Measurements from ENCODE around the gene ADGRL3.

ADGRL3 gene

DNA sequence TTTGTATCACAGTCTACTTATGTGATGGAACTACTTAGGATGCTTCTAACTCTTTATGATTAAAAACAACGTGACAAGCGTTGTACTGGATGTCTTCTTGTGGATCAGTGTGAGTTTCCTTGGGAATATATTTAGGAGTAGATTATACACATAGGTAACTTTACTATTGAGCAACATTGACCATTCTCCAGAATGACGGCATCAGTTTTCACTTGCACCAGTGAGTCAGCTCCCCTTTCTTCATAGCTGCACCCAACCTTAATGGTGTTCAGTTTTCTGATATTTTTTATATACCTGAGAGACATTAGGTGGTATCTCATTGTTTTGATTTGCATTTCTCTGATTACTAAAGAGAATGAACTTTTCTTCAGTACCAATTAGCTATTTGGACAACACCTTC lies 343.9 kb downstream of the ADGRL3 start:
- DNase-seq, result no peak

DNA sequence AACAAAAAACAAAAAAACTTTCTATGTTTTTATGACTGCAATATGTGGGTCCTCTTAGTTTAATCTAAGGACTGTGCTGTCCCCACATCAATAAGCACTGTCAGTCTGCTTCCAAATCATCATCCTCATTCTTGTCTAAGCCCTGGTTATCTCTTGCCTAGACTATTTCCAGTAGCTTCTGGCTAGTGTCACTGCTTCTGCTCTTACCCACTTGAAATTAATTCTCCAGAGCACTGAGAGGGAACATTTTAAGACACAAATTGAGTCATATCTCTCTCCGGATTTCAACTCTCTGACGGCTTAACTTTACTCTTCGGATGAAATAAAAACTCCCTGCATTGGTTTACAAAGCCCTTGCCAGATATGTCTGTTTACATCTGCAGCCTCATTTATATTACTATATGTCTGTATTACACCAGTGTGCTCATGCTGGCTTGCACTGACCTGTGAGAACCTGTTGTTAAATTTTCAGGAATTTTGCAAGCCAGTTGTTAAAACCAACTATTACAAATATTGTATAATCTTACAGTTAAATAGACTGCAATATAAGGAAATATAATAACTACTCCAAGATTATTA lies 345.9 kb downstream of the ADGRL3 start:
- DNase-seq, result no peak

DNA sequence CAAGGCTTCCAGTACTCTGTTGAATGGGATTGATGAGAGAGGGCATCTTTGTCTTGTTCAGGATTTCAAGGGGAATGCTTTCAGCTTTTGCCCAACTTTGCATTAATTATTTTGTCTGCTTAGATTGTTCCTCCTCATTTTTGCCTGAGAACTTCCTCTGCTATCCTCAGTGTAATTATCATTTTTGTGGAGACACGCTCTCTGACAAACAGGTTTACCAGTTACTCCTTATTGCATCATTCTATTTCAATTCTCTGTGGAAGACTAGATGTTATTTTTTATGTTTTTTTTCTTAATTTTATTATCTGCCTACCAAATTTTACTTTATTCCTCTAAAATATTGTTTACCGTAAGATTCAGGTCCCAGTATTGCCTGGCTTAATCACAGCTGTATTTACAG lies 349.2 kb downstream of the ADGRL3 start:
- no peak for DNase-seq

DNA sequence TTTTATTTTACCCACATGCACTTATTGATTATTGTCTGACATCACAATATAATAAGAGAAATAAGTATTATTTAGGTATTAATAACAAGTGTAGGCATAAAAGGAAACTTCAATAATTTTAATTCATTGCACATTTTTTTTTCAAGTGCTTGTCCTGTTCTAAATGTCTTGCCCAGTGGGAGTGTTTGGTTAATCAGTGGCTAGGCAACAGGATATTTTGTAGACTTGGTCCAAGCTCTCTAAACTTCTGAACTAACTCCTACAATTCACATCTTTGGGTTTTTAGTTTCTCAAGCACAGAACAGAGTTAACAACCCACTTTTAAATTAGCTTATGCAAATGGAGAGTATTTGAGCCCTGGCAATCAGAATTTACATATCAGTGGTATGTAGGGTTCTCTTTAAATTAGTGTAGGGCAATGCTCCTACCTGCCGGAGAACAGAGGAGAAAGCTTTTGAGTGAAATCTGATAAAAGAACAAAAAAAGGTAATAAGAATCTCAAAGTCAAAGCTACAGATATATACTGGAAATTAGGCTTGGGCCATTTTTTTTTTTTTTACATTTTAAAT lies 353.5 kb downstream of the ADGRL3 start:
- DNase-seq, result no peak

DNA sequence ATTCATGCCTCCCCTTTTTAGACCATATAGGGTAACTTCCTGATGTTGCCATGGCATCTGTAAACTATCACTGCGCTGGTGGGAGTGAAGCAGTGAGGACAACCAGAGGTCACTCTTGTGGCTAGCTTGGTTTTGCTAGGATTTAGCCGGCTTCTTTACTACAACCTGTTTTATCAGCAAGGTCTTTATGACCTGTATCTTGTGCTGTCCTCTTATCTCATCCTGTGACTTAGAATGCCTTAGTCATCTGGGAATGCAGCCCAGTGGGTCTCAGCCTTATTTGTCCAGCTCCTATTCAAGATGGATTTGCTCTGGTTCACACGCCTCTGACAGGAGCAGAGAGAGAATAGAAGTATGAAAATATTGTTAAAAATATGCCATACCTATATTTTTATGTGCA lies 355.7 kb downstream of the ADGRL3 start:
- no peak for DNase-seq

DNA sequence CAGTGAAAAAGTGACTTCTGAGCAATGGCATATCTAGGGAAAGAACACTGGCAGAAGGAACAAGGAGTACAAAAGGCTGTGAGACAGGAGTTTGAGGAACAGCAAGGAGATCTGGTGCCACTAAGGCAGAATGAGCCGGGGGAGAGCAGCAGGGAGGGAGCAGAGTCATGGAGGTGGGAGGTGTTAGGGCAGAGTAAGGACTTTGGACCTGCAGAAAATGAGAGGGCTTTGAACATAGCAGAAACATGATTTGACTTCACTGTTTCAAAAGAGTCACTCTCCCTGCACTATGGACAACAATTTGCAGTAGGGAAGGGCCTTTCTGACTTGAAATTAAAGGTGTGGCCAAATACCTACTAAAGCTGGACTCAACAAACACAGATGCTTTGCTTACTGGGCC lies 356.2 kb downstream of the ADGRL3 start:
- DNase-seq, result no peak

DNA sequence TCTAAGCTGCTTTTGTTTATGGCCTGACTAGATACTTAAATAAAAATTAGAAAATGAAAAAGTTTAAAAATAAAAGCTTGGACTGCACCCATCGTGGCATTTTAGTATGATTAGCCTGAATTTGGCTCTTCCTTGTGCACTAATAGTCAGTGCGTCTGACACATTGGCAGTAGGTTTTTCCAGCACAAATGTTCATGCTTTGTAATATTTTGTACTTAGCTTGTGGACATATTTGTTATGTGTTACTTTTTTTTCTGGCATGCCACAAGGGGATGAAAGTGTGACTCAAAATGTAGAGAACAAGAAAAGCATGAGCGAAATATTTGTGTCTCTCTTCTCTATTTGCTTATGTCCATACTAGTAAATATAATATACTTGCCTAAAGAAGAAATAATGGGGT lies 359.3 kb downstream of the ADGRL3 start:
- no peak for DNase-seq

DNA sequence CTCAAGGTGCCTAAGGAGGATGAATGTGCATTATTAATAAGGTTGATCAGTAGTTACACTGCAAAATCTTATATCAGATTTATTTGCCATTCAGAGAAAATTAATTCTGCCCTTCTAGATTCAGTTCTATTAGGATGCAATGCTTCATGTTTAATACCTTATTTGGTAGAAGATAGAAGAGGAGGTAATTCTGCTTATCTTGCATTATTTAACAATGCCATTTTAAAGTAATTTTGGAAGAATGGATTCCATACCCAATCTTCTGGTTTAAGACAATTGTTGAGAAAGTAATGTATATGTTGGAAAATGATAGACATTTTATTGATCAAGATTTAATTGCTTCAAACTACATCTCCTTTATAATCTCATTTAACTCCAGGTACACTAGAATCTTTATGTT lies 360.9 kb downstream of the ADGRL3 start:
- no peak for DNase-seq

DNA sequence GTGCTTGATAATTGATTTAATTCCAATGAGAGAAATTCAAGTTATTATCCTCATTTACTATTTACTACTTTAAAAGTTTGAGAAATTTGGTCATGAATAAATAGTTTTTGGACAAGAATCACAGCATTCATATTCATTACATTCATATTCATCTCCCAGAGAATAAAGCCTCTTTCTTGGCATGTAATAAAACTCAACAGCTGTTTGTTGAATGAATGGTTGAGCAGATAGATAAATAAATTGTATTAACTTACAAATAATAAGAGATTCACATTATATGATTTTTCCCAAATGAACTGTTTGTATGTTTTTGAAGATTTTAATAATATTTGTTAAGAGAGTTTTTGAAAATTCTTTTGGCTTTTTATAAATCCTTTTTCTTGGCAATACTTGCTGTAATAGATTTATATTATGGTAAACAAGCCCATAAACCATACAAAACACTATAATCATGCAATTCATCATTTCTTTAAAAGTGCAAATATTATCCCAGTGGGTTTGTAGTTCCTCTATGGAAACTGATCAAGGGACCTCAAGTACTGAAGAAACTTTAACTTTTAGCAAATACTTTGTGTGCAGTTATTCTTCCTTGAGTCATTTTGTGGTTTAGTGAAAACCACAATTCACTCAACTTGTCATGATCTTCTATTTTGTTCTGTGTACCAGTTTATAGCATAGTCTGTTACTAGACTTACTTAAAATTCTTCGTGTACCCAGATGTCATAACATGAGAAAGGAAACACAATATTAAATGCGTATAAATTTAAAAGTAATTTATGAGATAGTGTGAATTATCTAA lies 371.8 kb downstream of the ADGRL3 start:
- DNase-seq, result no peak

DNA sequence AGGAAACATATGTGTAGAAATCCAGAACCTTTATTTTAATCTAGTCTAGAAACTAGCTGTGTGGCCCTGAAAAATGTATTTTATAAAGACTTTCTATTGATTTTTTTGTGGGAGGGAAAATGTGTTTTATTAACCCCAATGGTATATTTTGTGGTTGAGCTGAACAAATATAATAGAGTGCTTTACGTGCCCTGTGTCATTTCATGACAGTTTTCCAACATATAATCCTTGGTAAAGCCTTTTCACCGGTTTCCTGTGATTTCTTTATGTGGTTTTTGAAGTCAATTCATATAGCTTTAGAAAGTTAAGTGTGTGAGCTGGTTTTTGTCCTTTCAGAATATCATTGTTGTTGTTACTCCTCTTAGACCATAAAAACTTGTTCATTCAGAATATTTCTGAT lies 375.7 kb downstream of the ADGRL3 start:
- no peak for DNase-seq

DNA sequence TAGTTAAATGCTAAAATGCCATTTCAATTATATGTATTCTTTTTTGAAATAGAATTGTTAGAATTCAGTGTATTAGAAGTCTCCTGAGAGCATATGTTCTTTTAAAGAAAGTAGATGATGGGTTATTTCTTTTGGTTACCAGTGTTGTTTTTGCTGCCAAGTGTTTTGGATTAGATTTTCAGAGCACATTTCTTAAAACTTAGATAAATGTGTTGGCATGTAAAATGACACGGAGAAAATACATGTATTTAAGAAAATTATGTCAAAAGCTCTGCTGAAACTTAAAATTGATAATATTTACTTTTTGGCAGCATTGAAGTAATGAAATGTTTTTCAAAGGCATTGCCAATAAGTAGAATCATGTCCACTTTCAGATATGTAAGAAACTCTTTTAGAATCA lies 379.7 kb downstream of the ADGRL3 start:
- no peak for DNase-seq

DNA sequence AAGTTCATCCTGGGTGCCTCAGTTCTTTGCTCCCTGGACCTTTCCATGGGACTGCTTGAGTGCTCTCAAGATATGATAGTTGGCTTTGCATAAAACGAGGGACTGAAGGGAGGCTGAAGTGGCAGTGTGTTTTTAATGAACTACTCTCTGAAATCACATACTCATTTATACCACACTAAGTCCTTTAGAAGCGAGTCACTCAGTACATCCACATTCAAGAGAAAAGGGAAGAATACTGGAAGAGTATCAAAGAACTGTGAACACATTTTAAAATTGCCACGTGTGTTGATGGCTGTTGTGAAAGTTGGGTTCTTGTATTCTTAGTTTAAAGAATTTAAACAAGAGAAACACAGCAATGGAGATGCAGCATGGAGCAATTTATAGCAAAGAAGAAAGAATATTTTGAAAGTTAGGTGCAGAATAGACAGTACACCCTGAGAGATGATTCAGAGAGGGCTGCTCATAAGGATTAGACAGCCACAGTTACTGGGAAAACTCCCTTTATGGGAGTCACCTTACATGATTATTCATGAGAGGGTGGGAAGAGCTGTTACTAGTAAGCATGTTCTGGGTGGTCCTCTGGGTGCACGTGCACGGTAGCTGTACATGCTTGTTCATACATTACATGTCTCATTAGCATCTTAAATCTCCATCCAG lies 380.7 kb downstream of the ADGRL3 start:
- no peak for DNase-seq

DNA sequence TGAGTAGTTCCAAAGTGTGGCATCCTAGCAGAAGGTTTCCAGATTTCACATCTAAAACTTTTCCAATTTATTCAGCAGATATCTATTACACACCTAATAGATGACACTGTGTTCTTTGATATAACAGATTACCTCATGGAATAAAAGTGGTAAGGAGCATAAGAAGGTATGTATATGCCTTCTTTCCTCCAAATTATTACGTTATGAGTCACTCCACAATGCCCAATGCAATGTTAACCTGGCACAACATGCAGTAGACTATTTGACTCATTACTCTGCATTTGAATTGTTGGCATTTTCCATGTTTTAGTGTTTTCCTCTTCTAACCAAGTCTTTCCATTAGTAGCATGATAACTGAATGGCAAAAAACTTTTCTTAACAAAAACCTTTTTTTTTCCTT lies 383.6 kb downstream of the ADGRL3 start:
- no peak for DNase-seq

DNA sequence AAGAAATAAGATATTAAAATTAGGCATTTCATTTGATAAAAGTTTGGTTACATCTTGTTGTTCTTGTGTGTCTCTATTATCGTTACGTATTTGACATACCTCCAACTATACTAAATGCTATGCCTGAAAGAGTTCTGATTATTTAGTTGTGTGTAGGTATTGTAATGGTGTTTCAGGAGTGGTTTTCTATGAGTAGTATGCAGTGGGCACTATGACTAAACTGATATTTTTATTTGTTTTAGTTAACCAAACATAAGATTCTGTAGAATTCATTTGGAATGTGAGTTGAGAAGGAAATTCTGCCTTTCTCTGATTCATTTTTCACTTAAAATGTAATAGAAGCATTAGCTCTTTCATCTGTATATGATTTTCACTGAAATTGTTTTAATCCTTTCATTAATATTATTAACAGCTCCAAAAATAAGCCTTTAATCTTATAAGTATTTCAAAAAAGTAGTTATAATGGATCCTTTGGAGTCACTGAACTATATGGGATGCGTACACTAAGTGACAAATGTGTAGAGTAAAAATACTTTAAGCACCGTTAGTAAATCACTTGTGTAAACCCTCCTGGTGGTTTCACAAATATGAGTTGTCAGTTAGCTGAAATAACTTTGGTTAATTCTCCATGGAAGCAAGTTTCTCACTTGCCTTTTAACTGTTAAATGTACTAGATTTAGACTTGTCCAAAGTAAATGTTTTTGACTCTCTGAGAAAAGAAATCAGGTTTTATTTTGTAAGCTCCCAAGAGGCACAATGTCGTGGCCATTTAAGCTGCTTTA lies 388.7 kb downstream of the ADGRL3 start:
- DNase-seq, result no peak

DNA sequence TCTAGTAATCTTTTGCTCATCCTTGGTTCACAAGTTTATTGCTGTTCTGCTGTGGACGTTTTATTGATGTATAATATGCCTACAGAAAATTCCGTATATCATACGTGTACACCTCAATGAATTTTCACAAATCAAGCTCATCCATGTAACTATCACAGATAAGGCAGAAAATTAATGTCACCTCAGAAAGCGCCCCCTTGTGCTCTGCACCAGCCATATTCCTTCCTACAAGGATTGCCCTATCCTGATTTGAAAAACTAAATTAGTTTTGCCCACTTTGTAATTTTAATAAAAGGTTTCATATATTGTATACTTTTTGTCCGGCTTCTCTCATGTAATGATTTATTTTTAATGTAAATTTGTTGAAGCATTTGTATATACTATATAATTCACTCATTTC lies 390.8 kb downstream of the ADGRL3 start:
- no peak for DNase-seq

DNA sequence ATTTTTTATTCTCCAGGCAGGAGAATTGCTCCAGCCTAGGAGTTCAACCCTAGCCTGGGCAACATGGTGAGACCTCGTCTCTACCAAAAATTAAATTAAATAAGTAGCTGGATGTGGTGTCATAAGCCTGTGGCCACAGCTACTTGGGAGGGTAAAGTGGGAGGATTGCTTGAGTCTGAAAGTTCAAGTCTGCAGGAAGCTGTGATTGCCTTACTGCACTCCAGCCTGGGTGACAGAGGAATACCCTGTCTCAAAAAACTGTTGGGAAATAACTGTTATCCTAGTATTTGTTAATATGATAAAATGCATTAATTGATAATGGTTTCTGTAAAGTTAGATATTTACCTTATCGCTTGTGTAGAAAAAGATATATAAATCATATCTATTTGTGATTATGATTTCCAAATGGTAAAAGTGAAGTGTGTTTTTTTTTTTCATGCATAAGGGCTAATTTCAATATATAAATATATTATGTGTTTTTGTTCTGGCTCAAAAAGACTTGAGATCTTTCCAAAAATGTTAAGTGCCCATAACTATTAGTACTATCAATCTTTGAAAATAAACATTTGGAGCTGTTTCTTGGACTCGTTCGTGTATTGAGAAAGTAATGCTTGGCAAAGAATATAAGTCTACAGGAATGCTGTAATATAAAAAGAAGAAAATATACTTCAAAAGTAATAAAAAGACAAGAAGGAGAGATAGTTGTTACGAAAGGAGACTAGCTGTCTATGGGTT lies 396.6 kb downstream of the ADGRL3 start:
- no peak for DNase-seq

DNA sequence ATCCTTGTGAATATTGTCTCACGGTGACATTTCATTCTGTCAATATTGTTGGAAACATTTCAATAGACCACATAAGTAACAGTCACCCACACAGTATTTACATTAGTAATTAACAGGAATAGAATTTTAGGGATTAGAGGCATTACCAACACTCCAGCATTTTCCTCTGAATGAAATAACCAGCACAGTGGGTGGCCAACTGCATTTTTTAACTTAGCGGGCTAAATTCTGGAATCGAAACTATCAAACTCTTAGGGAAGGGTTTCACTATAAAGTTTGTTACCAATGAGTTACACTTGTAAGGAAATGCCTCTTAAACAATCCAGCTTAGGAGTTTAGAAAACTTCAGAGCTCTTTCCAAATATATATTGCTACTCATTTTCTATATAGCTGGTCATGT lies 403.0 kb downstream of the ADGRL3 start:
- no peak for DNase-seq

DNA sequence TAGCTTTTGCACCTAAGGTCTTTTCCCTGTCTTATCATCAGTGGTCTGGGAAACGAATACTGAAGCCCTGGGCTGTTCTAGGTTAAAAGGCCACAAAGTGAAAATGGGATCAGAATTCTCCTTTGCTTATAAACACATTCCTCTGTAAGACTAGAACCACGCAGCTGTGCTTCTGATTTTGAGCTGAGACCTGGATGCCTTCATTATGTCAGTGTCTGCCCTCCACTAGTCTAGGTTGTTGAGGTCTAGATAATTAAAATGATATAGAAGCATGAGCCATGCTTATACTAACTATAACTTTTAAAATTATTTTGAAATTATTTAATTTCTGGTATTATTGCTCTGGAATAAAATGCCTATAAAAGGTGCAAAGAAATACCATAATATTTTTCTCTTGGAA lies 403.9 kb downstream of the ADGRL3 start:
- DNase-seq, result no peak

DNA sequence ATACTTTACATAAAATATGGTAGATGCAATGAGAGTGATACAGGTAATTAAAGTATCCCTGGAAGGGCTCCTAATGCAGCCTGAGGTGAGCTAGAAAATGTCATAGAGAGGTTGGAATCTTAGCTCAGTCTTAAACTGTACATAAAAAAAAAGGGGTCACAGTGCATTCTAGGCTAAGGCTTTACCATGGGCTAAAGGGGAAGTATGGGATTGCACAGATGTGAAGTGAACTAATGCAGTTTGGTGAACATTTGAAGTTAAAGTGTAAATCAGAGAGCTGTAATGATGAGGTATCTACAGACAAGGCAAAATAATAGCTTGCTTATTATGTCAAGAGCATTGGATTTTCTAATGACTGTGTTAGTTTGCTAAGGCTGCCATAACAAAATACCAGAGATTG lies 405.9 kb downstream of the ADGRL3 start:
- DNase-seq, result no peak

DNA sequence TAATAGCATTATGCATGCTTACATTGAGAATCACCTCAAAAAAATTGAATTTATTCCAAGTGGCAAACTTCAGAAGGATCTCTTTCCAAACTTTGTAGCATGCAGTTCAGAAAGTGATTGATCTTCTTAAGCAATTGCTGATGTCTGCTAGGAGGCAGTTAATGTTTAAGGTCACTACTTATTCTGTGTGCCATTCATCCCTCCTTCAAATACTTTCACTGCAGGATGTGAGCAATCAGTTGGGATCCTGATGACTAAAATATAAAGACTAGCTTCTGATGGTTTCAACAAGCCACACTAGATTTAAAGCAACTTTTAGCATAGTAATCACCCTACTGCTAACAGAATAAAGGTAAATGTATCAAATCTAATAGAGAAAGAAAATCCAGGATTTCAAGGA lies 414.1 kb downstream of the ADGRL3 start:
- no peak for DNase-seq

DNA sequence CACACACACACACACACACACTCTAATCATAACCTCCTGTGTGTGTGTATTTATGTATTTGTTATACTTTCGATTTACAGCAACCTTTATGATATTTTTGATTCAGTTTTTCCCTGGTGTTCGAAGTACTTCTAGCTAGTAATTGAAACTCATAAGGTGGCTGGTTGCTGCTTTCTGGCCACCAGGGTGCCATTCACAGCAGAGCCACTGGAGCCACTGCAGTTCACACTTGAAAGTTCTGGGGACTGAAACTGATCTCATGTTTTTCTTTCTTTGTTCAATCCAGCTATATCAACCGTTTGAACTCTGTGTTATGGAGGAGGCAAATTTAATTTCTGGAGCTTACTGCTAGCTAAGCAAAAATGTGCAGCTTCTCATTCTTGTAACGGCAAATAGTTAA lies 419.4 kb downstream of the ADGRL3 start:
- DNase-seq, result no peak
